CD8-positive, alpha-beta memory T cell (primary cell): ENCODE data around the gene TMEM39B. TPM values are rescaled to one million over a fixed set of nuclear protein-coding genes. Genes with fewer than 3 reads are reported as not detected.

Experiments
- CTCF ChIA-PET: fragments of 350-600 bp; sonication (Branson Sonifier 250); formaldehyde crosslinking; loops from one replicate; lab custom pipeline; 2021; ENCODE audit warnings: antibody characterized with exemption; lab: Charles Lee
- POLR2A ChIA-PET: fragments of 350-600 bp; sonication (Branson Sonifier 250); formaldehyde crosslinking; loops from one replicate; lab custom pipeline; 2021; ENCODE audit warnings: antibody characterized with exemption; lab: Charles Lee
- DNase-seq, 5 donors: peaks; one replicate each; pipeline versions ENCODE4 v3.0.0 to v3.0.0-alpha.2; 2020 to 2022; ENCODE audit warnings: mixed read lengths in 1 of 5
- H3K27ac ChIP-seq: one replicate; pipeline ENCODE4 v1.7.0; 2013; ENCODE audit warnings: low read depth, mild to moderate bottlenecking, low read length, moderate library complexity
- H3K27me3 ChIP-seq: 2 replicates; pipeline ENCODE4 v1.7.0; 2013; ENCODE audit warnings: low read length, mild to moderate bottlenecking; ENCODE audit not compliant: insufficient read depth, poor library complexity, severe bottlenecking
- H3K36me3 ChIP-seq: 2 replicates; pipeline ENCODE4 v1.7.0; 2013; ENCODE audit warnings: mild to moderate bottlenecking, low read length, moderate library complexity; ENCODE audit not compliant: insufficient read depth
- H3K4me1 ChIP-seq: 2 replicates; pipeline ENCODE4 v1.7.0; 2013; ENCODE audit warnings: mild to moderate bottlenecking, low read length, moderate library complexity; ENCODE audit not compliant: insufficient read depth
- H3K4me3 ChIP-seq: 2 replicates; pipeline ENCODE4 v1.7.0; 2013; ENCODE audit warnings: mild to moderate bottlenecking, low read length
- H3K9me3 ChIP-seq: 2 replicates; pipeline ENCODE4 v1.7.0; 2013; ENCODE audit warnings: mild to moderate bottlenecking, low read length
- H3K27ac Mint-ChIP-seq, 8 donors: one replicate each; pipeline ENCODE4 v1.8.0; 2020 to 2021; ENCODE audit warnings: mixed read lengths in 8 of 8, mild to moderate bottlenecking in 6 of 8, inconsistent platforms in 3 of 8, moderate library complexity in 3 of 8
- H3K27me3 Mint-ChIP-seq, 2 donors: one replicate each; pipeline ENCODE4 v1.8.0; 2020 to 2021; ENCODE audit warnings: mixed read lengths in 2 of 2, mild to moderate bottlenecking in 1 of 2, moderate library complexity in 1 of 2
- H3K36me3 Mint-ChIP-seq, 3 donors: one replicate each; pipeline ENCODE4 v1.8.0; 2020 to 2021; ENCODE audit warnings: mixed read lengths in 3 of 3, inconsistent platforms in 1 of 3, mild to moderate bottlenecking in 1 of 3
- H3K4me1 Mint-ChIP-seq, 3 donors: one replicate each; pipeline ENCODE4 v1.8.0; 2020 to 2021; ENCODE audit warnings: mixed read lengths in 3 of 3, inconsistent platforms in 1 of 3, mild to moderate bottlenecking in 1 of 3
- H3K4me3 Mint-ChIP-seq, 7 donors: one replicate each; pipeline ENCODE4 v1.8.0; 2020 to 2021; ENCODE audit warnings: mixed read lengths in 7 of 7, mild to moderate bottlenecking in 6 of 7, moderate library complexity in 4 of 7, inconsistent platforms in 2 of 7
- H3K9me3 Mint-ChIP-seq, 5 donors: one replicate each; pipeline ENCODE4 v1.8.0; 2020 to 2022; ENCODE audit warnings: mixed read lengths in 5 of 5, mild to moderate bottlenecking in 3 of 5, moderate library complexity in 2 of 5, inconsistent platforms in 1 of 5
- polyA plus RNA-seq: library from polyadenylated mRNA; unstranded; fragments of 300-500 nt; fragmentation: Illumina TruSeq; gene quantifications from one replicate; pipeline ENCODE4 v1.2.3, GENCODE V29; 2021
- total RNA-seq, 2 experiments: library from RNA; stranded (reverse); gene quantifications; one replicate each; pipeline ENCODE4 v1.2.3, GENCODE V29; 2021

TMEM39B gene
- total RNA-seq (10 to 100 TPM; 23.4 to 25.8 TPM), polyA plus RNA-seq (2.4 TPM)

DNA sequence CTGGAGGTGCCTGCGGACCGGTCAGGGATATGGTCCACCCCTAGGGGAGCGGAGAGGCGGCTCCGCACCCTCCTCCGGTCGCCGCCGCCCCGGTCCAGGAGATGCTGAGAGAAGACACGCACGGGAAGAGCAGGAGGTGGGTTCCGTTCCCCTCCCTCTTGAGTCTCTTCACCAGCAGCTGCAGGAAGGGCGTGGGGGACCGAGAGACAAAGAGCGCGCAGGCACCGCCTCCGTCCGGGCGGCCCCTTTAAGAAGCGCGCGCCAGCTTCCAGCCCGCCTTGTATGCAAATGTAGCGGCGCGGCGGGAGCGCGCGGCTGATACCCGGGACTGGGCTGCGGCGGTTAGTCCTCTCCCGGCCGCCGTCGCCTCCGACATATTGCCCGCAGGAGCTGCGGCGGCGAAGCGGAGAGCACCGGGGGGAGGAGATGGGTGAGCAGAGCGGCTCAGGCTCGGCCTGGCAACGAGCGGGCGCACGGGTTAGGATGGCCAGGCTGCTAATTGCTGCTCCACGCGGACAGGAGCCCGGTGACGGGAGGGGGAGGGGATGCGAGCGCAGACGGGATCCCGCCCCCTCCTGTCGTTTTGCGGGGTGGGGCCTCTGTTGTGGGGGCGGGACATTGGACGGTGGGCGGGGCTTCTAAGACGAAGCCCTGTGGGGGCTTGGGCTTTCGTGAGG is at the start of gene TMEM39B:
Gene TMEM39B, plus strand, starts transcription at position 318 of the 677 bp plus-strand sequence. Its CDS starts 109 bp downstream, at position 427.
- ChIA-PET POLR2A (interaction anchor here (0.5 to 3.1 kb wide), 14 partner anchors 12 to 743 kb away, joined by 3 to 40 read pairs (median 4); partner anchors contain the start of genes HDAC1, KHDRBS1, KPNA6 and MARCKSL1), CTCF (interaction anchor here (0.6 to 2.7 kb wide), 7 partner anchors 8 to 284 kb away, joined by 3 to 17 read pairs (median 4); partner anchors contain the start of gene KPNA6)
- H3K4me1 Mint-ChIP-seq: peaks cover 22 to 52% (median 38%) of the 10 kb centered on the region in 3 donors
- H3K36me3 ChIP-seq: peaks cover 16% of the 10 kb centered on the region
- no peaks in the 10 kb centered on the region for H3K27me3 ChIP-seq
- H3K27ac ChIP-seq: peak within 1 kb of the TSS; percentile 15
- H3K4me3 ChIP-seq: peak within 1 kb of the TSS; percentile 52
- H3K4me1 ChIP-seq: peaks cover 16% of the 10 kb centered on the region
- H3K9me3 Mint-ChIP-seq: no peaks in the 10 kb centered on the region
- H3K27me3 Mint-ChIP-seq: peaks cover 0 to 3% of the 10 kb centered on the region in 2 donors
- H3K36me3 Mint-ChIP-seq: peaks cover 0 to 36% (median 7%) of the 10 kb centered on the region in 3 donors
- H3K27ac Mint-ChIP-seq: peak within 1 kb of the TSS; percentile 72 to 99 (median 94)
- H3K4me3 Mint-ChIP-seq: peak within 1 kb of the TSS; percentile 85 to 99 (median 97)
- no peaks in the 10 kb centered on the region for H3K9me3 ChIP-seq
- DNase-seq: peak; percentile 88 to 96 (median 95)

DNA sequence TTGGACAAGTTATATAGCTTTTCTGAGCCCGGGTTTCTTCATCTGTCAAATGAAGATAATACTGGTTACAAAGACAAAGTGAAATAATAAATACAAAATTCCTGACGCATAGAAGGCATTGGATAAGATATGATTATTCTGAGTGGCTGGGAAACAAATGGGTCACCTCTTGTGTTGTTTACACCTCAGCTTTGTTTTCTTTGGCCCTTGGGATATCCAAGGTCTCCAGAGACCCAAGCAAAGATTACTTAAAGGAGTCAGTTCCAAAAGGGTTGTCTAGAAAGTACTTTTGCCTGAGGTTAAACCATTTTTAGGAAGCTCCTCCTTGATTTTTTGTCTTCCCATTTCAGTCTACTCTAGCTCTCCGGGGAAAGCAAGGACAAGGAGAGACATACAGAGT is 49.4 kb upstream of the TMEM39B start:
- Mint-ChIP-seq H3K4me1 (peaks cover 55 to 75% (median 64%) of the 10 kb centered on the region in 3 donors), H3K4me3 (no peak overlapping the region), H3K36me3 (peaks cover 0 to 43% (median 0%) of the 10 kb centered on the region in 3 donors), H3K27me3 (no peaks in the 10 kb centered on the region), H3K27ac (peak overlapping the region in 3 of 8 donors; percentile 11 to 76 (median 75)), H3K9me3 (no peaks in the 10 kb centered on the region)
- DNase-seq: no peak
- H3K4me3 ChIP-seq: no peak overlapping the region
- no peaks in the 10 kb centered on the region for H3K9me3 ChIP-seq
- ChIA-PET POLR2A (no interaction called here), CTCF (interaction anchor here (1.6 kb wide), 1 partner anchor 33 kb away, joined by 3 read pairs; no protein-coding TSS in a partner anchor)
- peaks cover 3% of the 10 kb centered on the region for H3K36me3 ChIP-seq
- H3K27ac ChIP-seq: no peak overlapping the region
- H3K27me3 ChIP-seq: no peaks in the 10 kb centered on the region
- peaks cover 36% of the 10 kb centered on the region for H3K4me1 ChIP-seq

- no peak for DNase-seq
- H3K27ac ChIP-seq: no peak overlapping the region
- Mint-ChIP-seq H3K4me1 (peaks cover 57 to 76% (median 66%) of the 10 kb centered on the region in 3 donors), H3K27me3 (no peaks in the 10 kb centered on the region), H3K4me3 (peak overlapping the region in 1 of 7 donors; percentile 63), H3K27ac (peak overlapping the region in 1 of 8 donors; percentile 29), H3K36me3 (peaks cover 0 to 50% (median 0%) of the 10 kb centered on the region in 3 donors), H3K9me3 (no peaks in the 10 kb centered on the region)
- peaks cover 3% of the 10 kb centered on the region for H3K36me3 ChIP-seq
- no peaks in the 10 kb centered on the region for H3K27me3 ChIP-seq
- H3K9me3 ChIP-seq: no peaks in the 10 kb centered on the region
- no peak overlapping the region for H3K4me3 ChIP-seq
- ChIA-PET POLR2A (no interaction called here), CTCF (no interaction called here)
- H3K4me1 ChIP-seq: peaks cover 35% of the 10 kb centered on the region
Observed at GRCh38 chr1:32025515-32025914, 47.2 kb upstream of the TMEM39B start.

DNA sequence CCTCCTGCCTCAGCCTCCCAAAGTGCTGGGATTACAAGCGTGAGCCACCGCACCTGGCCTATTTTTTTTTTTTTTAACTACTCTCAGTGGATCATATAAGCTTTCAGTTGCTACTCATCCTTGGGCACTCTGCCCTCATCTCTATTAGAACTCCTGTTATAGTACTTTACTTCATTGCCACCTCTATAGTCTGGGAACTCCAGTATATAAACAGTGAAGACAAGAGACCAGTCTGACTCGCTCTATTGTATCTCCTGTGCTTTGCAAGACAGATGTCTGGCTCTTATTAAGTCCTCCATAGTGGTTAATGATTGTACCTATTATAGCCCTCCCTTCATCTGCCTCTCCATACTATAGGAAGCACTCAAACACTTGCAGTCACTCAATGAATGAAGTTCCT is 44.0 kb upstream of the TMEM39B start:
- Mint-ChIP-seq H3K9me3 (no peaks in the 10 kb centered on the region), H3K27ac (peak overlapping the region in 1 of 8 donors; percentile 1), H3K36me3 (peaks cover 4 to 56% (median 13%) of the 10 kb centered on the region in 3 donors), H3K4me1 (peaks cover 48 to 71% (median 64%) of the 10 kb centered on the region in 3 donors), H3K27me3 (no peaks in the 10 kb centered on the region), H3K4me3 (no peak overlapping the region)
- H3K4me1 ChIP-seq: peaks cover 16% of the 10 kb centered on the region
- H3K27ac ChIP-seq: no peak overlapping the region
- H3K36me3 ChIP-seq: peaks cover 21% of the 10 kb centered on the region
- ChIA-PET CTCF (no interaction called here), POLR2A (interaction anchor here (0.6 kb wide), 2 partner anchors 64 to 143 kb away, joined by 3 to 4 read pairs; no protein-coding TSS in a partner anchor)
- DNase-seq: no peak
- H3K4me3 ChIP-seq: no peak overlapping the region
- no peaks in the 10 kb centered on the region for H3K27me3 ChIP-seq
- H3K9me3 ChIP-seq: no peaks in the 10 kb centered on the region

- Histone ChIP-seq H3K27me3 (no peaks in the 10 kb centered on the region), H3K36me3 (peaks cover 38% of the 10 kb centered on the region), H3K4me1 (peaks cover 14% of the 10 kb centered on the region), H3K4me3 (no peak overlapping the region), H3K27ac (no peak overlapping the region), H3K9me3 (no peaks in the 10 kb centered on the region)
- Mint-ChIP-seq H3K4me1 (peaks cover 54 to 72% (median 72%) of the 10 kb centered on the region in 3 donors), H3K9me3 (no peaks in the 10 kb centered on the region), H3K27me3 (no peaks in the 10 kb centered on the region), H3K36me3 (peaks cover 7 to 70% (median 24%) of the 10 kb centered on the region in 3 donors), H3K27ac (peak overlapping the region in 4 of 8 donors; percentile 1 to 88 (median 44)), H3K4me3 (no peak overlapping the region)
- ChIA-PET POLR2A (no interaction called here), CTCF (interaction anchor here (1.5 kb wide), 1 partner anchor 16 kb away, joined by 4 read pairs; no protein-coding TSS in a partner anchor)
- no peak for DNase-seq
Observed at GRCh38 chr1:32031578-32032274, 41.0 kb upstream of the TMEM39B start.

GRCh38 chr1:32032275-32032615 is 40.5 kb upstream of the TMEM39B start:
- POLR2A ChIA-PET: no interaction called here
- Histone ChIP-seq H3K4me3 (no peak overlapping the region), H3K27ac (no peak overlapping the region), H3K4me1 (peaks cover 14% of the 10 kb centered on the region), H3K36me3 (peaks cover 42% of the 10 kb centered on the region), H3K27me3 (no peaks in the 10 kb centered on the region), H3K9me3 (no peaks in the 10 kb centered on the region)
- peaks cover 49 to 70% (median 66%) of the 10 kb centered on the region in 3 donors for H3K4me1 Mint-ChIP-seq
- peak overlapping the region in 2 of 8 donors; percentile 38 to 88 for H3K27ac Mint-ChIP-seq
- no peaks in the 10 kb centered on the region for H3K27me3 Mint-ChIP-seq
- no peaks in the 10 kb centered on the region for H3K9me3 Mint-ChIP-seq
- H3K4me3 Mint-ChIP-seq: no peak overlapping the region
- CTCF ChIA-PET: interaction anchor here (1.5 kb wide), 1 partner anchor 16 kb away, joined by 4 read pairs; no protein-coding TSS in a partner anchor
- no peak for DNase-seq
- peaks cover 7 to 74% (median 25%) of the 10 kb centered on the region in 3 donors for H3K36me3 Mint-ChIP-seq

GRCh38 chr1:32035119-32035518 is 37.6 kb upstream of the TMEM39B start:
- POLR2A ChIA-PET: interaction anchor here (0.6 kb wide), 2 partner anchors 112 to 340 kb away, joined by 4 to 5 read pairs; no protein-coding TSS in a partner anchor
- Histone ChIP-seq H3K9me3 (no peaks in the 10 kb centered on the region), H3K27ac (no peak overlapping the region), H3K27me3 (no peaks in the 10 kb centered on the region), H3K36me3 (peaks cover 68% of the 10 kb centered on the region), H3K4me1 (peaks cover 6% of the 10 kb centered on the region), H3K4me3 (no peak overlapping the region)
- Mint-ChIP-seq H3K4me3 (no peak overlapping the region), H3K27me3 (no peaks in the 10 kb centered on the region), H3K9me3 (no peaks in the 10 kb centered on the region), H3K27ac (peak overlapping the region in 6 of 8 donors; percentile 44 to 79 (median 64)), H3K4me1 (peaks cover 36 to 51% (median 46%) of the 10 kb centered on the region in 3 donors), H3K36me3 (peaks cover 7 to 83% (median 34%) of the 10 kb centered on the region in 3 donors)
- CTCF ChIA-PET: interaction anchor here (1.3 kb wide), 1 partner anchor 122 kb away, joined by 3 read pairs; no protein-coding TSS in a partner anchor
- DNase-seq: peak in 1 of 5 donors; percentile 44
